Measurements from ENCODE around the gene GNB1L. TPM values are rescaled to one million over a fixed set of nuclear protein-coding genes. Genes with fewer than 3 reads are reported as not detected.

Gene GNB1L
- total and polyA plus RNA-seq, 9 of the 15 experiments (the other 6 are each of a cell fraction or from before 2014, with no cell fraction given), result 0.56 to 50.5 (median 10.2) TPM

DNA sequence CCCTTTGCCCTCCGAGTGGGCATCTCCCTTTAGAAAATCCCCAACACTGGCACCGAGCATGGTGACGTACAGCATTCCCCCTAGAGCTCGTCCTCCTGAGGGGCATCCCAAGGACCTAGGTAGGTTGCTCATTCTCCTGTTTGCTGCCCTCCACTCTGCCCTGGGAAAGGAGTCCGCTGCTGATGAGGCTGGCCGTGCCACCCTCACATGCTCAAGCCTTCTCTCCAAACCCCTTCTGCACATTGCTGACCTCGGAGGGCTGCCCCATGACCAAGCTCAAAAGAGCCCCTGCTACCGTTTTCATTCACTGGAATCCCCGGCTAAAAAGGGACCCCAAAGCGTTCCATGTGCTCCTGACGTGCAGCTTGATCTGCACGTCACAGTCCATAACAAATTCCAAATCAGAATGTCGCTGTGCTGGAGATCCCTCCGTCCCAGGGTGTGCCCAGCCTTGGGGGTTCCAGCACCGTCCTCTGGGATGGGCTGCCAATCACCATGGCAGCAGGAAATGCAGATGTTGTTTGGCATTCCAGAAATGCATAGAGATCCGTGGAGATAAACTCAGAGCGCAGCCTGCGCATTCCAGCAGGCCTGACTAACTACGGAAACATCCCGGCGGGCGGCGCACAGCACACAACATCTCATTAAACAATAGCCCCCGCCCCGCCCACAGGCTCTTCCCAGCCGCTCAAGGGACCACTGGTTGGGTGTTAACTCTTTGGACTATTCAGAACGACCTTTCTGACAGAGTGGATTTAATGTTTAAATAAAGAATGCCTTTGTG lies 26.3 kb upstream of the GNB1L start (continued):
- TF ChIP-seq KDM5B (IDR thresholded peaks at IDR 0.05; ENCODE audit: insufficient replicate concordance, low read depth, low read length) (peak; percentile 52), HDGF (IDR thresholded peaks at IDR 0.05) (no peak), NKRF (IDR thresholded peaks at IDR 0.05; ENCODE audit: borderline replicate concordance) (no peak), RB1 (IDR thresholded peaks at IDR 0.05; ENCODE audit: low read depth) (no peak), SNRNP70 (optimal IDR thresholded peaks at IDR 0.05; ENCODE audit: low read depth, low read length) (peak; percentile 16), CHD1 (IDR thresholded peaks at IDR 0.05; ENCODE audit: low read length) (no peak), ZBTB8A (IDR thresholded peaks at IDR 0.05; ENCODE audit: partially characterized antibody) (no peak), RREB1 (CRISPR knock-in tag; IDR thresholded peaks at IDR 0.05) (0 out of 2 replicates have a peak, but pooled peaks have one; percentile 13), ZNF561 (CRISPR knock-in tag; conservative IDR thresholded peaks at IDR 0.05) (no peak), NR3C1 (CRISPR knock-in tag; IDR thresholded peaks at IDR 0.05) (no peak), ZNF354B (CRISPR knock-in tag; IDR thresholded peaks at IDR 0.05) (no peak), ZNF140 (CRISPR knock-in tag; IDR thresholded peaks at IDR 0.05) (no peak), KHSRP (IDR thresholded peaks at IDR 0.05) (no peak), PPARD (CRISPR knock-in tag; IDR thresholded peaks at IDR 0.05) (no peak; the same call in 1 of the 2 replicates), PTTG1 (tag; IDR thresholded peaks at IDR 0.05; ENCODE audit: low read depth) (no peak)
- TF ChIP-seq, protein P1, sequence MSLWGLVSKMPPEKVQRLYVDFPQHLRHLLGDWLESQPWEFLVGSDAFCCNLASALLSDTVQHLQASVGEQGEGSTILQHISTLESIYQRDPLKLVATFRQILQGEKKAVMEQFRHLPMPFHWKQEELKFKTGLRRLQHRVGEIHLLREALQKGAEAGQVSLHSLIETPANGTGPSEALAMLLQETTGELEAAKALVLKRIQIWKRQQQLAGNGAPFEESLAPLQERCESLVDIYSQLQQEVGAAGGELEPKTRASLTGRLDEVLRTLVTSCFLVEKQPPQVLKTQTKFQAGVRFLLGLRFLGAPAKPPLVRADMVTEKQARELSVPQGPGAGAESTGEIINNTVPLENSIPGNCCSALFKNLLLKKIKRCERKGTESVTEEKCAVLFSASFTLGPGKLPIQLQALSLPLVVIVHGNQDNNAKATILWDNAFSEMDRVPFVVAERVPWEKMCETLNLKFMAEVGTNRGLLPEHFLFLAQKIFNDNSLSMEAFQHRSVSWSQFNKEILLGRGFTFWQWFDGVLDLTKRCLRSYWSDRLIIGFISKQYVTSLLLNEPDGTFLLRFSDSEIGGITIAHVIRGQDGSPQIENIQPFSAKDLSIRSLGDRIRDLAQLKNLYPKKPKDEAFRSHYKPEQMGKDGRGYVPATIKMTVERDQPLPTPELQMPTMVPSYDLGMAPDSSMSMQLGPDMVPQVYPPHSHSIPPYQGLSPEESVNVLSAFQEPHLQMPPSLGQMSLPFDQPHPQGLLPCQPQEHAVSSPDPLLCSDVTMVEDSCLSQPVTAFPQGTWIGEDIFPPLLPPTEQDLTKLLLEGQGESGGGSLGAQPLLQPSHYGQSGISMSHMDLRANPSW (CRISPR knock-in tag; IDR thresholded peaks at IDR 0.05), result 0 out of 2 replicates have a peak, but pooled peaks have one; percentile 32
